HepG2 (cell line): ENCODE data around the gene DEDD2. TPM values are rescaled to one million over a fixed set of nuclear protein-coding genes. Genes with fewer than 3 reads are reported as not detected.

Source experiments
- DMAP1 ChIP-seq: IDR thresholded peaks from 2 replicates; pipeline ENCODE4 v1.6.1; 2016
- FOXP4 ChIP-seq: sonication (generic); formaldehyde crosslinking; IDR thresholded peaks from 2 replicates; pipeline ENCODE4 v1.4.0; 2020; ENCODE audit warnings: missing genetic modification reagents
- HOXD1 ChIP-seq: sonication (generic); formaldehyde crosslinking; IDR thresholded peaks from 2 replicates; pipeline ENCODE4 v1.5.0; 2020; ENCODE audit warnings: missing genetic modification reagents
- KDM2A ChIP-seq: sonication (generic); formaldehyde crosslinking; IDR thresholded peaks from 2 replicates; pipeline ENCODE4 v1.4.0; 2020; ENCODE audit warnings: low read depth, missing genetic modification reagents, borderline replicate concordance
- NFRKB ChIP-seq: fragments of 450-650 bp; IDR thresholded peaks from 2 replicates; pipeline ENCODE4 v1.6.1; 2017
- NR2F2 ChIP-seq: IDR thresholded peaks from 2 replicates; pipeline ENCODE4 v1.6.1; 2012; ENCODE audit warnings: low read depth, inconsistent platforms, borderline replicate concordance
- NR3C1 ChIP-seq: sonication (generic); formaldehyde crosslinking; IDR thresholded peaks from 2 replicates; pipeline ENCODE4 v1.4.0; 2020; ENCODE audit warnings: missing genetic modification reagents
- RARG ChIP-seq: sonication (generic); formaldehyde crosslinking; IDR thresholded peaks from 2 replicates; pipeline ENCODE4 v1.4.0; 2020; ENCODE audit warnings: low read depth, mild to moderate bottlenecking, missing genetic modification reagents
- TIGD3 ChIP-seq: sonication (generic); formaldehyde crosslinking; IDR thresholded peaks from 2 replicates; pipeline ENCODE4 v1.5.1; 2020; ENCODE audit warnings: mild to moderate bottlenecking, missing genetic modification reagents, borderline replicate concordance
- TP53 ChIP-seq: sonication (generic); formaldehyde crosslinking; conservative IDR thresholded peaks from 2 replicates; pipeline ENCODE4 v1.4.0; 2020; ENCODE audit warnings: missing genetic modification reagents
- ZNF530 ChIP-seq: sonication (generic); formaldehyde crosslinking; IDR thresholded peaks from 2 replicates; pipeline ENCODE4 v1.5.0; 2020; ENCODE audit warnings: low read depth, mild to moderate bottlenecking, missing genetic modification reagents
- ZNF703 ChIP-seq: sonication (generic); formaldehyde crosslinking; IDR thresholded peaks from 2 replicates; pipeline ENCODE4 v1.5.1; 2020; ENCODE audit warnings: missing genetic modification reagents, mild to moderate bottlenecking, moderate library complexity, borderline replicate concordance
- polyA plus RNA-seq, 8 experiments: library from polyadenylated mRNA; depleted of rRNA in 3 of 8; stranded (reverse) in 7 of 8; unstranded in 1 of 8; fragments of >200 nt; fragmentation: Illumina TruSeq in 4 of 8; extraction: Trizol in 4 of 8; gene quantifications; 2 replicates each; pipeline versions ENCODE4 v1.2.1 to v1.2.3, GENCODE V29; 2011 to 2016; ENCODE audit warnings: low read depth in 4 of 8, missing spikeins in 1 of 8, mixed read lengths in 1 of 8; ENCODE audit not compliant: insufficient read depth in 1 of 8
- total RNA-seq, 5 experiments: library from RNA; depleted of rRNA; stranded (reverse); fragments of >200 nt; fragmentation: Illumina TruSeq; extraction: Trizol; gene quantifications; 2 replicates each; pipeline ENCODE4 v1.2.3, GENCODE V29; 2016; ENCODE audit warnings: low read depth in 1 of 5
- TF ChIP-seq, protein P1 (sequence below): sonication (generic); formaldehyde crosslinking; IDR thresholded peaks from 2 replicates; pipeline ENCODE4 v1.9.0; 2022; ENCODE audit warnings: missing genetic modification reagents, mild to moderate bottlenecking, borderline replicate concordance
- TF ChIP-seq, protein P2 (sequence below): sonication (generic); formaldehyde crosslinking; conservative IDR thresholded peaks from 2 replicates; pipeline ENCODE4 v1.5.0; 2020; ENCODE audit warnings: missing genetic modification reagents
- TF ChIP-seq, protein P3 (sequence below): sonication (generic); formaldehyde crosslinking; IDR thresholded peaks from 2 replicates; pipeline ENCODE4 v1.9.0; 2021; ENCODE audit warnings: mild to moderate bottlenecking, missing genetic modification reagents

Gene DEDD2
- total and polyA plus RNA-seq, 2 of the 13 experiments (the other 11 are each of a cell fraction or from before 2014, with no cell fraction given) = 19.2 to 24.7 TPM

DNA sequence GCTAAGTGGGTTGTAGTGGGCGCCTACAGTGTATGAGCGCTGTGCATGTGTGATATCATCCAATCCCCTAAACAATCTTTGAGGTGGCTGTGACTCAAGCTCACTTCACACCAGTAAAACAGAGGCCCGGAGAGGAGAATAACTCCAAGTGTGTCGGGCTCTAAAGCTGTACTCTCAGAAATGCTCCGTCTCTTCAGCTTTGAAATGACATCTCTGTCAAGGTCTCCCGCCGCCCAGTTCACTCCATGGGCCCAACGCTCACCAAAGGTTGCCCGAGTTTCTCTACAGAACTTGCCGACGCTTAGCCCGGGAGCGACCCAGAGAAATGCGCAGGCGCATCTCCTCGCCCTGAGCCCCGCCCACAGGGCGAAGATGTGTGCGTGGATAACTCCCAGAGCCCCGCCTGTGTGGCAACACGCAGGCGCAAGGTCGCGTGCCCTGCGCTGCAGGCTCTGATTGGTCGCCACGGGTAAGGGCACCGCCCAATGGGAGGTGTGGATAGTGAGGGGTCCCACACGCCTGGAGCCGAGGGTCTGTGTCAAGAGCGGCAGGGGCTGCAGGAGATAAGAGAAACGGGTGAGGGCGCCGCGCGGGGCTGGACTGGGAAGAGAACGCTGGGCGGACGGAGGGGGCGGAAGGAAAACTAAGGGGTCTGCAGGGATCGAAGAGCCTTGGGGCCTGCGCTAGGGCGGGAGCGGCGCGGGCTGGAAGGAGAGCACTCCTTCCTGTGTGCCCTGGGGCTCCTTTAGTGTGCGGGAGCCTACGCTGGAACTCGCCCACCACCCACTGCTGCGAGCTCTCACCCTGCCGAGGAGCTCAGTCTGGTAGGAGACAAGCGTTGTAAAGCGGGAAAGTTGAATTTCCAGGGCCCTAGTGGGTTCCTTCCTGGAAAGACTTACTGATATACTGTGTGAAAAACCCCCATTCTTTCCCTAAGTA is 2.6 kb upstream of the DEDD2 start, which contains the start of gene ZNF526 (continued):
- 0 out of 2 replicates have a peak, but pooled peaks have one; percentile 65 for TF ChIP-seq TIGD3
- TF ChIP-seq RARG (CRISPR knock-in tag) = no peak
- TF ChIP-seq ZNF703 (CRISPR knock-in tag) = no peak
- peak; percentile 30; the same call in 1 of the 2 replicates for TF ChIP-seq TP53
- TF ChIP-seq, protein P1, sequence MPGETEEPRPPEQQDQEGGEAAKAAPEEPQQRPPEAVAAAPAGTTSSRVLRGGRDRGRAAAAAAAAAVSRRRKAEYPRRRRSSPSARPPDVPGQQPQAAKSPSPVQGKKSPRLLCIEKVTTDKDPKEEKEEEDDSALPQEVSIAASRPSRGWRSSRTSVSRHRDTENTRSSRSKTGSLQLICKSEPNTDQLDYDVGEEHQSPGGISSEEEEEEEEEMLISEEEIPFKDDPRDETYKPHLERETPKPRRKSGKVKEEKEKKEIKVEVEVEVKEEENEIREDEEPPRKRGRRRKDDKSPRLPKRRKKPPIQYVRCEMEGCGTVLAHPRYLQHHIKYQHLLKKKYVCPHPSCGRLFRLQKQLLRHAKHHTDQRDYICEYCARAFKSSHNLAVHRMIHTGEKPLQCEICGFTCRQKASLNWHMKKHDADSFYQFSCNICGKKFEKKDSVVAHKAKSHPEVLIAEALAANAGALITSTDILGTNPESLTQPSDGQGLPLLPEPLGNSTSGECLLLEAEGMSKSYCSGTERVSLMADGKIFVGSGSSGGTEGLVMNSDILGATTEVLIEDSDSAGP = peak; percentile 89; the same call in 1 of the 2 replicates
- no peak for TF ChIP-seq ZNF530
- TF ChIP-seq, protein P2, sequence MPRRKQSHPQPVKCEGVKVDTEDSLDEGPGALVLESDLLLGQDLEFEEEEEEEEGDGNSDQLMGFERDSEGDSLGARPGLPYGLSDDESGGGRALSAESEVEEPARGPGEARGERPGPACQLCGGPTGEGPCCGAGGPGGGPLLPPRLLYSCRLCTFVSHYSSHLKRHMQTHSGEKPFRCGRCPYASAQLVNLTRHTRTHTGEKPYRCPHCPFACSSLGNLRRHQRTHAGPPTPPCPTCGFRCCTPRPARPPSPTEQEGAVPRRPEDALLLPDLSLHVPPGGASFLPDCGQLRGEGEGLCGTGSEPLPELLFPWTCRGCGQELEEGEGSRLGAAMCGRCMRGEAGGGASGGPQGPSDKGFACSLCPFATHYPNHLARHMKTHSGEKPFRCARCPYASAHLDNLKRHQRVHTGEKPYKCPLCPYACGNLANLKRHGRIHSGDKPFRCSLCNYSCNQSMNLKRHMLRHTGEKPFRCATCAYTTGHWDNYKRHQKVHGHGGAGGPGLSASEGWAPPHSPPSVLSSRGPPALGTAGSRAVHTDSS (CRISPR knock-in tag) = no peak
- no peak for TF ChIP-seq NFRKB
- no peak for TF ChIP-seq HOXD1
- no peak for TF ChIP-seq FOXP4 (CRISPR knock-in tag)
- TF ChIP-seq KDM2A (CRISPR knock-in tag) = peak; percentile 85; the same call in 1 of the 2 replicates
- TF ChIP-seq, protein P3, sequence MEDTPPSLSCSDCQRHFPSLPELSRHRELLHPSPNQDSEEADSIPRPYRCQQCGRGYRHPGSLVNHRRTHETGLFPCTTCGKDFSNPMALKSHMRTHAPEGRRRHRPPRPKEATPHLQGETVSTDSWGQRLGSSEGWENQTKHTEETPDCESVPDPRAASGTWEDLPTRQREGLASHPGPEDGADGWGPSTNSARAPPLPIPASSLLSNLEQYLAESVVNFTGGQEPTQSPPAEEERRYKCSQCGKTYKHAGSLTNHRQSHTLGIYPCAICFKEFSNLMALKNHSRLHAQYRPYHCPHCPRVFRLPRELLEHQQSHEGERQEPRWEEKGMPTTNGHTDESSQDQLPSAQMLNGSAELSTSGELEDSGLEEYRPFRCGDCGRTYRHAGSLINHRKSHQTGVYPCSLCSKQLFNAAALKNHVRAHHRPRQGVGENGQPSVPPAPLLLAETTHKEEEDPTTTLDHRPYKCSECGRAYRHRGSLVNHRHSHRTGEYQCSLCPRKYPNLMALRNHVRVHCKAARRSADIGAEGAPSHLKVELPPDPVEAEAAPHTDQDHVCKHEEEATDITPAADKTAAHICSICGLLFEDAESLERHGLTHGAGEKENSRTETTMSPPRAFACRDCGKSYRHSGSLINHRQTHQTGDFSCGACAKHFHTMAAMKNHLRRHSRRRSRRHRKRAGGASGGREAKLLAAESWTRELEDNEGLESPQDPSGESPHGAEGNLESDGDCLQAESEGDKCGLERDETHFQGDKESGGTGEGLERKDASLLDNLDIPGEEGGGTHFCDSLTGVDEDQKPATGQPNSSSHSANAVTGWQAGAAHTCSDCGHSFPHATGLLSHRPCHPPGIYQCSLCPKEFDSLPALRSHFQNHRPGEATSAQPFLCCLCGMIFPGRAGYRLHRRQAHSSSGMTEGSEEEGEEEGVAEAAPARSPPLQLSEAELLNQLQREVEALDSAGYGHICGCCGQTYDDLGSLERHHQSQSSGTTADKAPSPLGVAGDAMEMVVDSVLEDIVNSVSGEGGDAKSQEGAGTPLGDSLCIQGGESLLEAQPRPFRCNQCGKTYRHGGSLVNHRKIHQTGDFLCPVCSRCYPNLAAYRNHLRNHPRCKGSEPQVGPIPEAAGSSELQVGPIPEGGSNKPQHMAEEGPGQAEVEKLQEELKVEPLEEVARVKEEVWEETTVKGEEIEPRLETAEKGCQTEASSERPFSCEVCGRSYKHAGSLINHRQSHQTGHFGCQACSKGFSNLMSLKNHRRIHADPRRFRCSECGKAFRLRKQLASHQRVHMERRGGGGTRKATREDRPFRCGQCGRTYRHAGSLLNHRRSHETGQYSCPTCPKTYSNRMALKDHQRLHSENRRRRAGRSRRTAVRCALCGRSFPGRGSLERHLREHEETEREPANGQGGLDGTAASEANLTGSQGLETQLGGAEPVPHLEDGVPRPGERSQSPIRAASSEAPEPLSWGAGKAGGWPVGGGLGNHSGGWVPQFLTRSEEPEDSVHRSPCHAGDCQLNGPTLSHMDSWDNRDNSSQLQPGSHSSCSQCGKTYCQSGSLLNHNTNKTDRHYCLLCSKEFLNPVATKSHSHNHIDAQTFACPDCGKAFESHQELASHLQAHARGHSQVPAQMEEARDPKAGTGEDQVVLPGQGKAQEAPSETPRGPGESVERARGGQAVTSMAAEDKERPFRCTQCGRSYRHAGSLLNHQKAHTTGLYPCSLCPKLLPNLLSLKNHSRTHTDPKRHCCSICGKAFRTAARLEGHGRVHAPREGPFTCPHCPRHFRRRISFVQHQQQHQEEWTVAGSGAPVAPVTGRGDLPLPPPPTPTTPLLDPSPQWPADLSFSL (CRISPR knock-in tag) = no peak
- TF ChIP-seq NR2F2 = no peak; the same call in 1 of the 2 replicates
- TF ChIP-seq DMAP1 (CRISPR knock-in tag) = peak; percentile 76; the same call in 1 of the 2 replicates
- TF ChIP-seq NR3C1 (CRISPR knock-in tag) = no peak
